HTR-8/SVneo (cell line): Measurements from ENCODE around the gene TM4SF4.
A peak's percentile ranks its signal among the peaks of the same experiment; 100 is the strongest.

Experiments
- DNase-seq: peaks from one replicate; pipeline ENCODE4 v3.0.0; 2011; ENCODE audit warnings: low spot score, mixed read lengths; ENCODE audit not compliant: insufficient read length
- FAIRE-seq: peaks from 2 replicates; lab custom pipeline; 2011; peaks lifted over from hg19 to GRCh38; lab: Jason Lieb, UNC

TM4SF4 gene

DNA sequence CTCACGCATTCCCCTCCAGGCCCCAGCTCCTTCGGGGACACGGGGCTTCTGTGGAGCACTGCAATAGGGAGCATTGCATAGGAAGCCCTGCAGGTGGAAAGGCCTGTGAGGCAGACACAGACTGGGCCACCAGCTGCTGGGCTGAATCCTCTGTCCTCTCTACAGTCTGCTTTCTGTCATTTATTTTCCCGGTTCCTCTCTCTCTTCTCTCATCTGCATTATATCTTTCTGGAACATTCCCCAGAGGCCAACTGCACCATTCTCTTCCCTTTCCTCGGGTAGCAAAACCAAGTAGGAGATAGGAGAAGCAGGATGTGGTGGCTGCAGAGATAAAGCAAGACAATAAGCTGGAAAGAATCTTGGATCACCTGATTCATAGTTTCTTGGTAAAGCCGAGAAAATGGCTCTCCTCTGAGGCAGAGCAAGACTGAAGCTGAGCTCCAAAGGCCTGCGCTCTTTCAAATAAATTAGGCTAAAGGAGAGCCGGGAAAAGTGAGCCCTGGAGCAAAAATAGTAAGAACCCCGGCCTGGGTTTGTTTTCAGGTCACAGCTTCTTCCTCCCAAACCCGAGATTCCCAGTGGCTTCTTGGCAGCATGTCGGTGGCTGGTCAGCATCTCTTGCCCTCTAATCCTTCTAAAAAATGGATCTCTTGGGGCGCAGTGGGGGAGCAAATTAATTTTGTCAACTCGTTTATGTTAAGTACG, 5.3 kb downstream of the TM4SF4 start:
- FAIRE-seq (no peak), DNase-seq (no peak)

DNA sequence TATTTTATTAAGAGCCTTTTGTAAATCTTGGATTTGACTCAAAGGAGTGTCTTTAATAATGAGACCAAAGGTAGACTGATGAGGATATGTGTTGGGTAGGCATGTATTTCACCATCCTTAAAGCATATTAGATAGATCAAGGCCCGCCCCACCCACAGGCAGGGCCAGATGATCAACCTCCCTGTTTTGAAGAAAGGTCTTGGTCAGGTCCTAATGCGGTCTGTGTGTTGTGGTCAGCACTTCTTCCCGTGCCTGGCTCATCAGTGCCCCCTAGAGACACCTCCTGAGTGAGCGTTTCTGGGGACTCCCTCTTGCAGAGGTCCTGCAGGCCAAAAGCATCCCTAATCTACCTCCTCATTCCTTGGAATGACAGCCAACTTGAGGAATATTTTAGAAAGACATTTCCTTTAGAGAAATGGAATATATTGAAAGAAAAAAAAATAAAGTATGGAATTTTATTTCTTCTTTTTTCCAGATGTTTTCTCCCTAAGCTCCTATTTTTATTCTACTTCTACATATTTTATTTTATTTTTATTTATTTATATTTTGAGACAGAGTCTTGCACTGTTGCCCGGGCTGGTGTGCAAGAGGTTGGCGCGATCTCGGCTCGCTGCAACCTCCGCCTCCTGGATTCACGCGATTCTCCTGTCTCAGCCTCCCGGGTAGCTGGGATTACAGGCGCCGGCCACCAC, 6.0 kb downstream of the TM4SF4 start:
- DNase-seq (peak; percentile 86), FAIRE-seq (peak; percentile 33)

DNA sequence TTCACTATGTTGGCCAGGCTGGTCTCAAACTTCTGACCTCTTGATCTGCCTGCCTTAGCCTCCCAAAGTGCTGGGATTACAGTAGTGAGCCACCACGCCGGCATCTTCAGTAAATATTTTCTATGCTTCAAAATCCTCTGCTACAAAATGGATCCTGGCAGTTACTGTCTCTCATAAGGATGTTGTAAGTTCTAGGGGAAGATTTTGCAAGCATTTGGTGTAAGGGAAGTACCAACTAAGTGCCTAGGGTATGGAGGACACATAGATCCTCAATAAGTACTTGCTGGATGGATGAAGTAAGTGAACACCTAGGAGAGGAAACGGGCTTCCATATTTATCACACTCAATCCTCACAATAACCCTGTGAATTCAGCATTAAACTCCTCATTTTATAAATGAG, 6.6 kb downstream of the TM4SF4 start:
- DNase-seq: no peak
- no peak for FAIRE-seq

DNA sequence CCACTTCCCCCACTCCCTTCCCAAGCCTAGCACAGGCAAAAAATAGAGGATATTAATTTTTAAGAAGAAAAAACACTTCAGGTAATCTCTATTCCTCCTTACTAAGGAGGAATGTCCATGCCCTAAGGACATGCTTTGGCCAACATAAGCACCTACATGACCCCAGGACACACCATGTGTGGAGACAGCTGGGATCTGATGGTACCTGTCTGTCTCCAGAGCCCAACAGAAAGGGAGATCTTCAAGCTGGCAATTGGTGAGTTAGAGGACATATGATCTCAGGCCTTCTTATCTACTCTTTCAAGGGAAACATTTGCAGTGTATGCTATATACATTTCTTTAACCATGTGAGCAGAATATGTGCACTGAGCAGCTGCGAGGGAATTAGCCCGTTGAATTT, 7.0 kb downstream of the TM4SF4 start:
- DNase-seq (no peak), FAIRE-seq (no peak)

DNA sequence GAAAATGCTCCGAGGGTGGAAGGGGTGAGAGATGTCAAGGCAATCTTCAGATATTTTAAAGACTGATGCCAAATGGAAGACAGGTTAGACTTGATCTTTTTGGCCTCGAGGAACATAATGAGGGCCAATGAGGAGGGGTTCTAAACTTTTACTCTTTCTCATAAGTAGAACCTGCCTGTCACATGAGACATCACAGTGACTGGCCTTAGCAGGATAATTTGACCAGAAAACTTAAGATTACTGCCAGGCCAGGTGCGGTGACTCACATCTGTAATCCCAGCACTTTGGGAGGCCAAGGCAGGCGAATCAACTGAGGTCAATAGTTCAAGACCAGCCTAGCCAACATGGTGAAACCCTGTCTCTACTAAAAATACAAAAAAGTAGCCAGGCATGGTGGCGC, 12.2 kb downstream of the TM4SF4 start:
- FAIRE-seq (no peak), DNase-seq (no peak)

DNA sequence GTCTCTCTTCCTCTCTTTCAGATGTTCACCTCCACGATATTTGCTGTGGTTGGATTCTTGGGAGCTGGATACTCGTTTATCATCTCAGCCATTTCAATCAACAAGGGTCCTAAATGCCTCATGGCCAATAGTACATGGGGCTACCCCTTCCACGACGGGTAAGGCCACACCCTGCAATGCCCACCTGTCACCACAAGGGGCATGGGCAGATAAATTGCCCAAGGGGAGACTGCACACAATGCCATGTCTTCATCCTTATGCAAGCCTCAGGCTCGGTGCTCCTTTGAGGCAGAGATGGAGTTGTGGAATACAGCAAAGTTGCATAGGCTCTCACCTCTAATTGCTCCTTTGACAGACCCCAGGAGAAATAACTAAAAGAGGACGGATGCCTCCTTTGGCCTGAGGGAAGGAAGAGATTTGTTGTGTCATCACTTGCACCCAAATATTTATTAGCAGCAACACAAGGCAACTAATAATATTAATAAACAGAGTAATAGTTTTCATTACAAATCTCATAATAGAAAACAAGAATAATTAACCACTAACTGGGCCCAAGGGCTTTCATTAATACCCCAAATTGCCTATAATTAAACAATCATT, 13.2 kb downstream of the TM4SF4 start:
- no peak for DNase-seq
- FAIRE-seq: no peak

DNA sequence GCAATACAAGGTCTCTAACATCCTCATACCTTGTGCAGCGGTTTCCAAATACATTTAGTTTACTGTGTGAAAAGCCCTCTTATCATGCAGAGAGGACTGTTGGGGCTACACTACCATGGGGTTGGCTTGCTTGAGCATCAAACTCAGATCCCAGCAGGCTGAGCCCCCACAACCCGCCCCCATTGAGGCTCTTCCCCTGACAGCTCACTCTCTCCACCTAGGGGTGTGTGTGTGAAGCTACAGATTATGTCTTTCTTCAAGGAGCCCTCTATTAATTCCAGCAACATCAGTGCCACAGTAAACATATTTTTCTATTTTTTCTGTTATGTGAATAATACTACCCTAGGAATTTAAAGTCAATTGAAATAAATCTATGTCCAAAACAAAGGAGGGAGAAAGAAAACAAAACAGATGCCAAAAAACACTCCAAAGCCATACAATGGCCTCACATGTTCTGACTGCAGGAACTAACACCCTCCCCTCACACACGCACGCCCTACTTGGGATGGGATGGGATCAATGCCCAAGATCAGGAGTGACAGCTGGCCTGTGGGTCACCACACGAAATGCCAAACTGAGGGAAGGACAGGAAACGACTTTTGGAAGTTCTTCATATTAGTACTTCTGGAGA, 14.7 kb downstream of the TM4SF4 start:
- FAIRE-seq (no peak), DNase-seq (peak; percentile 41)

DNA sequence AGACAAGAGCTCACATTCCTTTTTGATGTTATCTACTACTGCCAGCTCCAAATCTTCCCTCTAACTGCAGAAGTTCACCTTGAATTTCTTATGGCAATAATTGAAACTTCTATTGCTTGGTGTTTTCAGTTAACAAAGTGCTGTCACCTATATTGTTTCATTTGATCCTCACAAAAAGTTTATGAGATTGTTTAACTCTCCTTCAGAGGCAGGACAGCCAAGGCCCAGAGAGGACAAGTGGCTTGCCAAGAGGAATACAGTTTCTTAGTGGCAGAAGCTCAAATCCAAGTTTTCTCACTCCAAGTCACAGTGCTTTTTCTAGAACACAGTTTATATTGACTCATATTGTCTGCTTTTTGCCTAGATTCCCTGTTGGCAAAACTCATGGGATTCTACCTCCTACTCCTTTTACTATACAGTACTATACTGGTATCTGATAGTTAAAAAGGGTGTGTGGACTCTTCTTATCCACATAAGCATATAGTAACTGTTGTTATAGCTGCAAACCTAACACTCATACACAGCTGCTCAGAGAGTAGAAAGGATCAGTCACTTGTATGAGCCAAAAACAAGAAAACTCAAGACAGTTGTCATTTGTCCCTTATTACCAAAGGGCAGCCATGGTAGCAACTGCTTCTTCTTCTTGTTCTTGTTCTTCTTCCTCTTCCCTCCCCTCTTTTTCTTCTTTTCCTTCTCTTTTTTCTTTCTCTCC, 15.9 kb downstream of the TM4SF4 start:
- DNase-seq: no peak
- no peak for FAIRE-seq

DNA sequence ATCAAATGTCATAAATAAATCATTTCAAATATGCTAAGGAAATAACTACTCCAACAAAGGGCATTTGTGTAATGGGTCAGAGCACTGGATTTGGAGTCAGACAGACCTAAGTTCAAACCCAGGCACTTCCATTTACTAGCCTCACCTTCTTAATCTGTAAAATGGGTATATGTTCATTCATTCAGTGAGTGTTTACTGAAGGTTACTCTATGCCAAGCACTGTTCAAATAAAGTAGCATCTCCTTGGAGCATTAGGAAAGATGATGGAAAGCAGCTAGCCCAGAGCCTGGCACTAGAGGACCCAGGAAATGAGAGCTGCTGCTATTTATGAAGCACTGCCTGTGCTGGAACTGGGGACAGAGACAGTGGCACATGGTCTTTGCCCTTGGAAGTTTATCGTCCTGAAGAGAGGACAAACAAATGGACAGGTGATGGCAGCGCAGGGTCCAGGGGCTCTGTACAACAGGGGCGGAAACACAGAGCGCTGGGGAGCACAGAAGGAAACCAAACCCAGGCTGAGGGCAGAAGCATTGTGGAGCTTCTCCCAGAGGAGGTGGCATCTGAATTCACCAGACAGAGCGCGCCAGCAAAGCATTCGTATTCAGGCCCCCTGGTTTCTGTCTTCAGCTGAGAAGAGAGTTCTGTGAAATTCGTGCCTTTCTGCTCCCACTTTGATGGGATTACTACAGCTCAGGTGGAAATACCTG, 19.0 kb downstream of the TM4SF4 start:
- FAIRE-seq: no peak
- DNase-seq: no peak

DNA sequence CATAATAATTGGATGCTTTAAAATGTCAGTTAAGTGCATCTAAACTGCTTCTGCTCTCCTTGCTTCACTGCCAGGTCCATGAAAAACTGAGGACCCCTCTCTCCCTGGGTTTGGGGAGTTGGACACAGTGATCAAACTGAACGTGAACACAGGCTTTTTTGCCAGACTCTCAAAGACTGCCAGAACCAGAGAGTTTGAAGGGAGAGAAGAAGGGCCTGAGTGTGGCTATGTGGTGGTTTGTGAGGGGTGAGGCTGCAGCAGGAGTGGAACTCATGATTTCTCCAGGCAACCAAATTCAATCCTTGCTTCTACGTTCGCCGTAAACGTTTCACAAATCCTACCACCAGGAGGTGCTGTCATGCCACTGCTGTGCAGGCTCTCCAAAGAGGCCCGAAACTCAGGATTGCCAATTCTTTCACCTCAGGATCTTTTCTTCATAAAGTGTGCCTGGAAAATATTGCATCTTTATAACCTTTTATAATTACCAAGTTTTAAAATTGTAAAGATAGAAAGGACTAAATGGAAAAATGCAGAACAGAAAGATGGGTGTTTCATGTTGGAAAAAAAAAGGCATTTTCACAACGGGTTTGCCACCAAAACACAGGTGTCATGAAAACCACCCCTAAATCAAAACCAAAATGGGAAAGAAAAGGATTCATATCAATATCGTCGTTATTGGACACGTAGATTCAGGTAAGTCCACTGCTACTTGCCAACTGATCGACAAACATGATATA, 19.7 kb downstream of the TM4SF4 start:
- no peak for FAIRE-seq
- peak; percentile 53 for DNase-seq

DNA sequence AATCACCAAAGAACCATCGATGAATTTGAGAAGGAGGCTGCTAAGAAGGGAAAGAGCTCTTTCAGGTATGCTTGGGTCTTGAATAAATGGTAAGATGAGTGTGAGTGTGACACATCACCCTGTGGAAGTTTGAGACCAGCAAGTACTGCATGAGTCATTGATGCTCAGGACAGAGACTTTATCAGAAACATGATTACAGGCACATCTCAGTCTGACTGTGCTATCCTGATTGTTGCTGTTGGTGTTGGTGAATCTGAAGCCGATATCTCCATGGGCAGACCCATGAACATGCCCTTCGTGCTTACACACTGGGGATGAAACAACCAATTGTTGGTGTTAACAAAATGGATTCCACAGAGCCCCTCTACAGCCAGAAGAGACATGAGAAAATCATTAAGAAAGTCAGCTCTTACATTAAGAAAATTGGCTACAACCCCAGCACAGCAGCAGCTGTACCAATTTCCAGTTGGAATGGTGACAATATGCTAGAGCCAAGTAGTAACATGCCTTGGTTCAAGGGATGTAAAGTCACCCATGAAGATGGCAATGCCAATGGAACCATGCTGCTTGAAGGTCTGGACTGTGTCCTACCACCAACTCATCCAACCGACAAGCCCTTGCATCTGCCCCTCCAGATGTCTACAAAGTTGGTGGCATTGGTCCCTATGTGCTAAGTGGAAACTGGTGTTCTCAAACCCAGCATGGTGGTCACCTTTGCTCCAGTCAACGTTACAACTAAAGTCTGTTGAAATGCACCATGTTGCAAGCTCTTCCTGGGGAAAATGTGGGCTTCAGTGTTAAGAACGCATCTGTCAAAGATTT, 20.5 kb downstream of the TM4SF4 start:
- no peak for FAIRE-seq

DNA sequence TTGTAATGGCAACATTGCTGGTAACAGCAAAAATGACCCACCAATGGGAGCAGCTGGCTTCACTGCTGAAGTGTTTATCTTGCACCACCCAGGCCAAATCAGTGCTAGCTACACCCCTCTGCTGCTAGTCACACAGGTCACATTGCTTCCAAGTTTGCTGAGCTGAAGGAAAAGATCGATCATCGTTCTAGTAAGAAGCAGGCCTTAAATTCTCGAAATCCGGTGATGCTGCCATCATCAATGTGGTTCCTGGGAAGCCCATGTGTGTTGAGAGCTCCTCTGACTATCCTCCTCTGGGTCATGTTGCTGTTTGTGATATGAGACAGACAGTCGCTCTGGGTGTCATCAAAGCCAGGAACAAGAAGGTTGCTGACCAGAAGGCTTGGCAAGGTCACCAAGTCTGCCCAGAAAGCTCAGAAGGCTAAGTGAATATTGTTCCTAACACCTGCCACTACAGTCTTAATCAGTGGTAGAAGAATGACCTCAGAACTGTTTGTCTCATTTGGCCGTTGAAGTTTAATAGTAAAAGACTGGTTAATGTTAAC, 21.2 kb downstream of the TM4SF4 start:
- FAIRE-seq: no peak
- no peak for DNase-seq

More for the DNA sequence above, 20.5 kb downstream of the TM4SF4 start:
- peak; percentile 51 for DNase-seq

DNA sequence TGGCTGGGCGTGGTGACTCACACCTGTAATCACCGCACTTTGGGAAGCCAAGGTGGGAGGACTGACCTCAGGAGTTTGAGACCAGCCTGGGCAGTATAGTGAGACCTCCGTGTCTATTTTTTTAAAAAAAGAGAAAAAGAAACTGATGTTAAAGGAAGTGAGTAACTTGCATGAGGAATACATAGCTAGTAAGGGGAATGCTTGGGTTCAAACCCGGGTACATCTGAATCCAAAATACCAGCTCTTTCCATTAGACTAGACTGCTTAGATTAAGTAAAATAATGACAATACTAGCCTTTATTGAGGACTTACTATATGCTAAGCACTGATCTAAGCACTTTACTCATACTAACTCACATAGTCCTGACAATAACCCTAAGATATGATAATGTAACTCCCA, 22.4 kb downstream of the TM4SF4 start:
- DNase-seq: no peak
- no peak for FAIRE-seq

DNA sequence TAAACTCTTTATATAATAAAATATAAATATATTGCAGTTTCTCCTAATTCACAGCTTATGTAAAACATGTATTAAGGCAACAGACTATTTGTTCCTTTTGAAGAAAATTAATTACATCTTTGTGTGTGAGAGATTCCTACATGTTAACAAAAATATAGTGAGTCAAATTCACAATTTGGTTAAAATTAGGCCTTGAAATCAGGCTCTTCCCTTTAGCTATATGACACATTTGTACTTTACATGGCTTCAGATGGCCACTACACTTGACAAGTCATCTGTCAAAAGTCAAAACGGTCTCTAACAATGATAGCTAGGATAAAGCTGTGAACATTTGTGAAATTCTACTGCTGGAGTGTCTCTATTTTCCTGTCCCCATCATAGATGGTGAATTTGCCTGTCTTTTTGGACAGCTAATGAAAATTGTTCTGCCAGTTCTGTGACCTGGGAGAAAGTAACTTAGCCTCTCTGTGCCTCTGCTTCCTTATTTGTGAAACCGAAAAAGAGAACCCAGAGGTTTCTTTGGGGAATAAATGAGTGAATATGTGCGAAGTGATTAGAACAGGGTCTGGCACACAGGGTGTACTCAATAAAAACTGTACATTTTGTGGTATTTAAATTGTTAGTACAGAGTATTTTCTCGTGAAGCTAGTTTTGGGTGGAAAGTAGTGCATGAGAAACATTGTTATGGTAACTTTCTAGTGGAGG, 23.6 kb downstream of the TM4SF4 start:
- DNase-seq: no peak
- no peak for FAIRE-seq

DNA sequence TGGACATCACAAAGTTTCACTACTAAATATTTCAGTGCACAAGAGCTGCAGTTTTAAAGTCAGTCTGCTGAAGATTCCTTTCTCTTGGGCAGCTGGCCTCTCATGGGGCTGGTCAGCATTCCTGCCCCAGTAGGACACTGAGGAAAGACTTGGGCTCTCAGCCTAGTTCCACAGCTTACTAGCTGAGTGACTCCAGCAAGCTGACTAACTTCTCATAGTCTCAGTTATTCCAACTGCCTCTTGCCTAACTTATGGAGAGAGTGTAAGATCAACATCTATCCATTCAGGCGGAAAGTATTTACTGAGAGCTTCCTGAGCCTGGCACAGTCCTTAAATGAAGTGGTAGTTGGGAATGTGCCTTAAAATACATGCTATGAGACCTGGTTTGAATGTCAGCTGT, 27.0 kb downstream of the TM4SF4 start:
- DNase-seq (no peak), FAIRE-seq (no peak)

DNA sequence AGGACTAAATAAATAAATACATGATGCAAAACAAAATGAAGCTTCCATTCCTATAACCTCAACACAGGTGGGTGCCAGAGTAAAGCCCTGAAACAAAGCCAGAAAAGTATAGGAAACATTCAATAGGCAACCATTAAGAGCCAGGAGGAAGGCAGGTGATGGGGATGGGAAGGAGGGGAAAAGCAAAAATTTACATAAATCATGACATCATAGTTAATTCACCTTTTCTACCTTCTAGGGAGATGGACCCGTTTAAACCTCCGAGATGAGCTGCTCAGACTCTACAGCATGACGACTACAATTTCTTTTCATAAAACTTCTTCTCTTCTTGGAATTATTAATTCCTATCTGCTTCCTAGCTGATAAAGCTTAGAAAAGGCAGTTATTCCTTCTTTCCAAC, 27.9 kb downstream of the TM4SF4 start:
- DNase-seq (no peak), FAIRE-seq (no peak)

DNA sequence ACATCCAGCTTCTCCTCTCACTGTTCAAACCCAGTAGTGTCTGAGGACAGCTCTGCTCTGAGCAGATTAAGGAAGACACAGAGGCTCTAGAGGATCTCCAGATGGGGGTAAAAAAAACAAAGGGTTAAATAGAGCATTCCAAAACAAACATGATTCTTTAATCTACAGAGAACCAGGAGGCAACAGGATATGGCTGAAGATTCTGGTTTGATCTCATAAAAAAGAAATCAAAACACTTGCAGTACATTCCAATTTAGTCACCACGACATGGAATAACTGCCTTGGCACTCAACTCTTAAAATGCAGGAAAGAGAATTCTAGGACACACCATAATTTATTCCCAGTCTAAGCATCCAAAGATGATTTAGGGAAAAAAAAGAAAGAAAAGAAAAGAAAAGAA, 32.0 kb downstream of the TM4SF4 start:
- FAIRE-seq (no peak), DNase-seq (peak; percentile 10)

DNA sequence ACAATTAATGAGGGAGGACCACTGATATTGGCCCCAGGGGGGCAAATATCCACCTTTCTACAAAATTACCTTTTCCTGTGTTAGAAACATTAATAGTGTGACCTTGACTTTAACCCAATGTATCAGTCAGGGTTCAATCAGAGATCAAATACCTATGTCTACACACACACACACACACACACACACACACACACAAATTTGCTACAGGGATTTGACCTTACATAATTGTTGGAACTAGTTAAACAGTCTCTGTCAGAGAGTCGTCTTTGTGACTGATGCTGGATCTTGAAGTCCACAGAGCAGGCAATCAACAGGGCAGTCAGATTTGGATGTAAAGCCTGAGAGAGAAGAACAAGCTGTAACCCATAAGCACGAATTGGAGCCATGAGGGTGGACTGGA, 32.5 kb downstream of the TM4SF4 start:
- FAIRE-seq: no peak

More for the DNA sequence above, 32.5 kb downstream of the TM4SF4 start:
- DNase-seq: no peak
